GM12801 (cell line): ENCODE data around the gene PDE6D.

Experiments used
- CTCF ChIP-seq: IDR thresholded peaks from one replicate; pipeline ENCODE4 v1.5.1; 2011; ENCODE audit warnings: control low read depth; ENCODE audit not compliant: insufficient read length; ENCODE audit errors: extremely low read depth

Gene PDE6D

GRCh38 chr2:231803501-231804138 is 22.5 kb upstream of the PDE6D start:
- TF ChIP-seq CTCF, result no peak

- TF ChIP-seq CTCF, result no peak
Measured at GRCh38 chr2:231800493-231801091, 19.5 kb upstream of the PDE6D start.

- no peak for TF ChIP-seq CTCF
Measured at GRCh38 chr2:231795525-231796327, 14.6 kb upstream of the PDE6D start.

GRCh38 chr2:231794383-231794782 is 13.3 kb upstream of the PDE6D start:
- TF ChIP-seq CTCF, result no peak

GRCh38 chr2:231791107-231791506 is 10.0 kb upstream of the PDE6D start:
- TF ChIP-seq CTCF, result no peak

GRCh38 chr2:231786917-231787292 is 5.8 kb upstream of the PDE6D start:
- TF ChIP-seq CTCF, result no peak

GRCh38 chr2:231786177-231786916 is 5.3 kb upstream of the PDE6D start, which contains the start of gene COPS7B:
Gene COPS7B, plus strand, starts transcription at chr2:231786445. Its CDS starts 2,126 bp downstream, at chr2:231788571.
- no peak for TF ChIP-seq CTCF
